Dedifferentiated amniotic fluid mesenchymal stem cell (primary cell): ENCODE results near the gene GXYLT2.

Experiments used
- DNase-seq: peaks from one replicate; pipeline ENCODE4 v3.0.0-alpha.2; 2016; ENCODE audit errors: extremely low spot score

Gene GXYLT2

GRCh38 chr3:73018298-73018697 is 130.5 kb downstream of the GXYLT2 start:
- no peak for DNase-seq

DNA sequence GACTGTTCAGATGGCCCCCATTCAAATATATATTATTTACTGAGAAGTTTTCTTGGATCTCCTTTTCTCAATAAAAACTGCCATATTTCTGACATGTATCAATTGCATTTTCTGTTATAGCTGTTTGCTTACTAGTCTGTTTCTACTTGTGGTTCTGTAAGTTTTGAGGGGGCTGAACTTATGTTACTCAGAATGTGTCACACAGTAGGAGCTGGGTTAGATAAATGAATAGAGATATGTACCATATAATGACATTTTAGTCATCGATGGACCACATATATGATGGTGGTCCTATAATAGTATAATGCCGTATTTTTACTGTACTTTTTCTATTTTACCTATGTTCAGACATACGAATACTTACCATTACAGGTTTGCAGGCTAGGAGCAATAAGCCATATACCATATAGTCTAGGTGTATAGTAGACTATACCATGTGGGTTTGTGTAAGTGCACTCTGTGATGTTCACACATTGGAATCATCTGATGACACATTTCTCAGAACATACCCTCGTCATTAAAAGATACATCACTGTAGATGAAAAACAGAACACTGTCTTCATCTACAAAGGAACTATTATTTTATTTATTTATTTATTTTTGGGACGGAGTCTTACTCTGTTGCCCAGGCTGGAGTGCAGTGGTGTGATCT is 131.1 kb downstream of the GXYLT2 start:
- DNase-seq = no peak

DNA sequence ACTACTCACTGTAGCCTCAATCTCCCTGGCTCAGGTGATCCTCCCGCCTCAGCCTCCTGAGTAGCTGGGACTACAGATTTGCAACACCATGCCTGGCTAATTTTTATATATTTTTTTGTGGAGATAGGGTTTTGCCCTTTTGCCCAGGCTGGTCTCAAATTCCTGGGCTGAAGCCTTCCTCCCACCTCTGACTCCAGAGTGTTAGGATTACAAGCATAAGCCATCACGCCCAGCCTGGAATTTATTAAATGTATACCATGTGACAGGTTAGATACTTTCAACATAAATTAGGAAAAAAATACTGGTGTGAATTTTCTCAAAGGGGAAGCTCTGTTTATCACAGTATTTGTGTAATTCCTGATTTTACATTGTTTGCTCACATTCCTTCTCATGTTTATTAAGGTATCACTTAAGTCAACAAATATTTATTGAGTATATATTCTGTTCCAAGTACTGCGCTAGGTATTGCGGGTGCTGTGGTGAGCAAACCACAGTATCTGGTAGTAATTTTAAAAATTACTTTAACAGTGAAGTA is 133.5 kb downstream of the GXYLT2 start:
- no peak for DNase-seq

DNA sequence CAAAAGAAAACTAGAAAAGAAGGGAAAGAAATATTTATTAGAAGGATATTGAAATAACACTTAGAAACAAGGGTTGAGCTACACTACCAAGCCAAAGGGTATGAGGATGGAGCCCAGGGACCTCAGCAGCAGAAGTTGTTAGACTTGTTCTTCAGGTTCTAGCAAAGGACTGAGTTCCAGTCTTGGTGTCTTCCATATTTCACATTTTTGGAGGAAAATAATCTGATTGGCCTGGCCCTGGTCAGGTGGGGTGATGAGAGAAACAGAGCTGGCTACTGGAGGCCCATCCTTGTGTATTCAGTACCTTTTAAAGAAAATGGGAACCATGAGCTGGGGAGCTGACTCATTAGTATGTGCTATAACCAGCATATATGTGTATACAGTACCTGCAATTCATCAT is 137.0 kb downstream of the GXYLT2 start:
- no peak for DNase-seq

DNA sequence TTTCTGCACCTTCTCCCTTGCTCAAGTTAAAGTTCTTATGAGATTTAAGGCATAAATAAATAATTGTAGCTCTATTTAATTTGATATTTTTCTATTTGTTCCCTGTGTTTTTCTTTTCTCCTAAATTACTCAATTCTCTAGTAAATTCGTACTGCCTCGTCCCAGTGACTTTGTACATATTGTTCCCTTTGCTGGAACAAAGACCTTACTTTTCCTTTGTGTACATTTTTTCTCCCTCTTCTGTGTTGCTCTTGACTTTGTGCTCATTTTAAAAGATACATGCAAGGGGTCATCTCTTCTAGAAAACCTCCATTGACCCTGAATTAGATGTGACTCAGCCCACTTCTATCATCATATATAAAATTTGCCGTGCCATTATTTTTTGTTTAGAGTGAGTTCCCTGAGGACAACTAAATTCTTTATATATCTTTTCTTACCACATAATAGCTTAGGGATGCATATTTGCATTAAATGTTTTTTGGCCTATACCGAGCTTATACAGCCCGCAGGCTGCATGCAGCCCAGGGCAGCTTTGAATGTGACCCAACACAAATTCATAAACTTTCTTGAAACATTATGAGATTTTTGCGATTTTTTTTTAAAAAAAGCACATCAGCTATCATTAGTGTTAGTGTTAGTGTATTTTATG is 138.4 kb downstream of the GXYLT2 start:
- DNase-seq = no peak
